ENCODE results near the gene MYL3. TPM values are rescaled to one million over a fixed set of nuclear protein-coding genes. Genes with fewer than 3 reads are reported as not detected.
A peak's percentile ranks its signal among the peaks of the same experiment; 100 is the strongest.

MYL3 gene
- total RNA-seq, 1 donor from 2014 or later: 5.4 TPM

DNA sequence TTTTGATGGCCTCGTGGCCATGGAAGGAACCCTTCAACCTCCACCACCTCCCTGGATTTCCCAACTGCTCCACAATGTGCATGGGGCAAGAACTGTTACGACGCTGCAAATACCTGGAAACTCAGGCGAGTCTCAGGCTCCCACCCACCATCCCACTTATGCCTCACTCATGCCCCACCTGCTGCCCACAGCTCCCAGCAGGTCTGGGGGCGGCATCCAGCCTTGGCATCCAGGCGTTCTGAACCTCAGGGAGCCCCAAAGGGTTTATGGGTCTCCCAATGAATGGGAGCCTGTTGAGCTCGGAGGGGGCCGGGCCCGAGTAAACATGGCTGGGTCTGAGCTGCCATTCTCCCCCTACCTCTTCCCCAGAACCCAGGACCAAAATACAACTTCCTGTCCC, 12.3 kb upstream of the MYL3 start:
- no peak for DNase-seq (ENCODE audit: extremely low spot score, unreplicated experiment)
- TF ChIP-seq, protein P1, sequence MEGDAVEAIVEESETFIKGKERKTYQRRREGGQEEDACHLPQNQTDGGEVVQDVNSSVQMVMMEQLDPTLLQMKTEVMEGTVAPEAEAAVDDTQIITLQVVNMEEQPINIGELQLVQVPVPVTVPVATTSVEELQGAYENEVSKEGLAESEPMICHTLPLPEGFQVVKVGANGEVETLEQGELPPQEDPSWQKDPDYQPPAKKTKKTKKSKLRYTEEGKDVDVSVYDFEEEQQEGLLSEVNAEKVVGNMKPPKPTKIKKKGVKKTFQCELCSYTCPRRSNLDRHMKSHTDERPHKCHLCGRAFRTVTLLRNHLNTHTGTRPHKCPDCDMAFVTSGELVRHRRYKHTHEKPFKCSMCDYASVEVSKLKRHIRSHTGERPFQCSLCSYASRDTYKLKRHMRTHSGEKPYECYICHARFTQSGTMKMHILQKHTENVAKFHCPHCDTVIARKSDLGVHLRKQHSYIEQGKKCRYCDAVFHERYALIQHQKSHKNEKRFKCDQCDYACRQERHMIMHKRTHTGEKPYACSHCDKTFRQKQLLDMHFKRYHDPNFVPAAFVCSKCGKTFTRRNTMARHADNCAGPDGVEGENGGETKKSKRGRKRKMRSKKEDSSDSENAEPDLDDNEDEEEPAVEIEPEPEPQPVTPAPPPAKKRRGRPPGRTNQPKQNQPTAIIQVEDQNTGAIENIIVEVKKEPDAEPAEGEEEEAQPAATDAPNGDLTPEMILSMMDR (conservative IDR thresholded peaks at IDR 0.05): no peak
- Mint-ChIP-seq H3K27me3 (peaks cover 11% of the 10 kb centered on the region), H3K4me3 (no peak overlapping the region), H3K27ac (no peak overlapping the region), H3K36me3 (no peaks in the 10 kb centered on the region), H3K4me1 (ENCODE audit: unreplicated experiment) (peaks cover 40% of the 10 kb centered on the region), H3K9me3 (no peaks in the 10 kb centered on the region)

DNA sequence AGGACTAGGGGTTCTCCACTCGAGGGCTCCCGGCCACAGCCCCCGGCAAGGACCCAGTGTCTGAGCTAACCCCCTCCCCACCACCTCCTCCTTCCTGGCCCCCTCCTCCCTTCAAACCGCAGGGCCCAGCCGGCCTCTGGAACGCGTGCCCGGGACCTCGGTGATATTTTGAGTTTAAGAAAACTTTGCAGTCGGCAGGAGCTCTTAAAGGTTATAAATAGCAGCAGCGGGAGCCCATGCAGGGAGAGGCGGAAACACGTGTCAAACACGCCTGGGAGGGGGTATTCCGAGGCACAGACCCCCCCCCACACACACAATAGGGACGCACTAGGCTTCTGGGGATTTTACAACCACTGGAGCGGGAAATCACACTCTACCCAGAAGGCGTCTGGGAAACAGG, 11.2 kb upstream of the MYL3 start:
- no peak overlapping the region for H3K4me3 Mint-ChIP-seq
- no peaks in the 10 kb centered on the region for H3K36me3 Mint-ChIP-seq
- no peak for DNase-seq (ENCODE audit: extremely low spot score, unreplicated experiment)
- peaks cover 4% of the 10 kb centered on the region for H3K27me3 Mint-ChIP-seq
- H3K27ac Mint-ChIP-seq: peak overlapping the region; percentile 55
- peaks cover 36% of the 10 kb centered on the region for H3K4me1 Mint-ChIP-seq (ENCODE audit: unreplicated experiment)
- H3K9me3 Mint-ChIP-seq: no peaks in the 10 kb centered on the region
- TF ChIP-seq, protein P1 (conservative IDR thresholded peaks at IDR 0.05): no peak

DNA sequence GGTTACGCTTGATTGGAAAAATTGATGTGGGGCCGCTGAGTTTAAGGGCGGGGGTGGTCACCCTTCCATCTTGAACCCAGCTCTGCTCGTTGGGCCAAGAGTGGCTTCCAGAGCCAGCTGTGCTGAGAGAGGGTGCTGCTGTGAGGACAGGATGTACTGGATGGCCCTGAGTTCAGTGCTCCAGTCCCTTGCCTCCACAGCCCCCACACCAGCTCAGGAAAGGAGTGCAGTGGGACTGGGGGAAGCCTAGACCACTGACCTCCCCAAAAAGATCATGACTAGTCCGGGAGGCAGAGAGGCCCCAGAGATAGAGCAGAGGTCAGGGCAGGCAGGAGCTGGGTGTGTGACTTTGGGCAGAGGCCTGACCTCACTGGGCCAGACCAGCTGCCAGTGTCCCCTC, 10.3 kb upstream of the MYL3 start:
- no peak for DNase-seq (ENCODE audit: extremely low spot score, unreplicated experiment)
- Mint-ChIP-seq H3K27ac (no peak overlapping the region), H3K9me3 (no peaks in the 10 kb centered on the region), H3K36me3 (no peaks in the 10 kb centered on the region), H3K27me3 (peaks cover 4% of the 10 kb centered on the region), H3K4me1 (ENCODE audit: unreplicated experiment) (peaks cover 37% of the 10 kb centered on the region), H3K4me3 (no peak overlapping the region)
- TF ChIP-seq, protein P1 (conservative IDR thresholded peaks at IDR 0.05): no peak

DNA sequence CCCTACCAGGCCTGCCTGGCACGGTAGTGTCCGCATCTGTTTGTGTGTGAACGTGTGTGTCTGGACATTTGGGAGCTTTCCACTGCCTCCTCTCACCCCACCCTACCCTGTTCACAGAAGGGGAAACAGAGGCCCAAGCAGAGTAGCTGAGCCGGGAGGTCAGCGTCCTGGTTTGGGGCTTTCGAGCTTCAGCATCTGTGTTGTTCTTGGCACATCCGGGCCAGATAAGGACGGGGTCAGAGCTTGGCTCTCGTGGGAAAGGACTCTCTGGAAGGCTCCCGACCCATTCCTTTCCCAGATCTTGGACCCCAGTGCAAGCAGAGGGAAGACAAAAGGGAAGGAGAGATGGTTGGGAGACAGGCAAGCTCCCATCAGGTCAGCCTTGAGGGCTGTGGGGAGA, 8.0 kb upstream of the MYL3 start:
- Mint-ChIP-seq H3K27ac (no peak overlapping the region), H3K27me3 (peaks cover 4% of the 10 kb centered on the region), H3K4me3 (no peak overlapping the region), H3K4me1 (ENCODE audit: unreplicated experiment) (peaks cover 40% of the 10 kb centered on the region), H3K9me3 (no peaks in the 10 kb centered on the region), H3K36me3 (no peaks in the 10 kb centered on the region)
- TF ChIP-seq, protein P1 (conservative IDR thresholded peaks at IDR 0.05): no peak
- DNase-seq (ENCODE audit: extremely low spot score, unreplicated experiment): no peak

DNA sequence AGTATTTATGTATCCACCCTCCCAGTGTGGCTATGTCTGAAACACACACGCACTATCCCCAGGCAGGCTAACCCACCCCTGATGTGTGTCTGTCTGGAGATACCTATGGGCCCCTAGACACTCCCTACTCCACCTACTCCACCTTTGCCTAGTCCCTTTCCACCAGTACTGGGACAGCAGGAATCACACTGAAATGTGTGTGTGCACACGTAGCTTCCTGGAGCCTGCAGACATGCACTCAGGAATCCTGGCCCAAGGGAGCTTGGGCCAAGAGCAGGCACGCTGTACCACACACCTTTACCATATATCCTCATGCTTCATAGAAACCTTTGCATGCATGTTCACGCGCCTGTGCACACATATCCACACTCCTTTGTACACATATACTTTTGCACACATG, 7.4 kb upstream of the MYL3 start:
- Mint-ChIP-seq H3K4me1 (ENCODE audit: unreplicated experiment) (peaks cover 40% of the 10 kb centered on the region), H3K27me3 (peaks cover 4% of the 10 kb centered on the region), H3K4me3 (no peak overlapping the region), H3K9me3 (no peaks in the 10 kb centered on the region), H3K27ac (peak overlapping the region; percentile 50), H3K36me3 (no peaks in the 10 kb centered on the region)
- DNase-seq (ENCODE audit: extremely low spot score, unreplicated experiment): no peak
- TF ChIP-seq, protein P1 (conservative IDR thresholded peaks at IDR 0.05): no peak

DNA sequence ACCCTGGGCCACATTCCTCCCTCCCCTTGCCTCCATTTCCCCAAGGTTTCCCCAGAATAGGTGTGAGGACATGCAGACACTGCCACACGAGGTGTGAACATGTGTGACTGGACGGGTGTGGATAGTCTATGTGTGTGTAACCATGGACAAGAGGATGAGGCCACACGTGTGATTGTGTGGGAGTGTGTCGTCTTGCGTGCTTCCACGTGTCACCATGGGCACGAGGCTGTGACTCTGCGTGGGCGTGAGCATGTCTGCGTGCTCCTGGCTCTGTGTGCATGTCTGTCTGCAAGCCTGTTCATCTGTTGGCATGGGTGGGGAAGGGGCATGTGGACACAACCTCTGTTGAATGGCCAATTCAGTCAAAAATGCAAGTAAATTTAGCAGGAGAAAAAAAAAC, 6.2 kb upstream of the MYL3 start:
- no peaks in the 10 kb centered on the region for H3K36me3 Mint-ChIP-seq
- peak overlapping the region; percentile 33 for H3K27ac Mint-ChIP-seq
- no peak for DNase-seq (ENCODE audit: extremely low spot score, unreplicated experiment)
- H3K4me3 Mint-ChIP-seq: no peak overlapping the region
- peaks cover 40% of the 10 kb centered on the region for H3K4me1 Mint-ChIP-seq (ENCODE audit: unreplicated experiment)
- peaks cover 4% of the 10 kb centered on the region for H3K27me3 Mint-ChIP-seq
- TF ChIP-seq, protein P1 (conservative IDR thresholded peaks at IDR 0.05): no peak
- H3K9me3 Mint-ChIP-seq: no peaks in the 10 kb centered on the region

All from type B pancreatic cell (in vitro differentiated cells).